H1 (cell line): Measurements from ENCODE around the gene MLF2. TPM values are rescaled to one million over a fixed set of nuclear protein-coding genes. Genes with fewer than 3 reads are reported as not detected.

Source experiments
- CTCF ChIA-PET: fragments of 300-600 bp; sonication (Branson Sonifier 250); formaldehyde crosslinking; loops from one replicate; lab custom pipeline; 2021; ENCODE audit not compliant: partially characterized antibody; lab: Charles Lee
- POLR2A ChIA-PET: fragments of 300-600 bp; sonication (Branson Sonifier 250); formaldehyde crosslinking; loops from one replicate; lab custom pipeline; 2021; ENCODE audit warnings: inconsistent platforms; ENCODE audit not compliant: partially characterized antibody; lab: Charles Lee
- DNase-seq, 2 experiments: peaks; one replicate each; pipeline versions ENCODE4 v3.0.0 to v3.0.0-alpha.2; 2010 to 2022; ENCODE audit warnings: low spot score in 2 of 2, low read depth in 1 of 2, mixed read lengths in 1 of 2
- FAIRE-seq: peaks from 2 replicates; lab custom pipeline; 2011; peaks lifted over from hg19 to GRCh38; lab: Jason Lieb, UNC
- H2AFZ ChIP-seq: 2 replicates; pipeline ENCODE4 v1.8.1; 2012; ENCODE audit warnings: low read length, inconsistent platforms
- H2AK5ac ChIP-seq: 2 replicates; pipeline ENCODE4 v1.6.1; 2013; ENCODE audit warnings: low read depth, low read length
- H2BK120ac ChIP-seq: replicated peaks from 2 replicates; pipeline ENCODE3; 2013; ENCODE audit warnings: low read depth, low read length, inconsistent platforms
- H2BK12ac ChIP-seq: 2 replicates; pipeline ENCODE4 v1.6.1; 2013; ENCODE audit warnings: low read depth, low read length
- H2BK15ac ChIP-seq: 2 replicates; pipeline ENCODE4 v1.6.1; 2013; ENCODE audit warnings: low read length
- H2BK20ac ChIP-seq: 2 replicates; pipeline ENCODE4 v1.6.1; 2013; ENCODE audit warnings: low read length
- H2BK5ac ChIP-seq: 2 replicates; pipeline ENCODE4 v1.6.1; 2013; ENCODE audit warnings: low read depth, low read length
- H3K14ac ChIP-seq: 2 replicates; pipeline ENCODE4 v1.6.1; 2013; ENCODE audit warnings: inconsistent platforms; ENCODE audit not compliant: insufficient read length
- H3K18ac ChIP-seq: 2 replicates; pipeline ENCODE4 v1.6.1; 2013; ENCODE audit warnings: low read length; ENCODE audit errors: extremely low read depth
- H3K23ac ChIP-seq: 2 replicates; pipeline ENCODE4 v1.6.1; 2013; ENCODE audit warnings: inconsistent platforms; ENCODE audit not compliant: insufficient read length
- H3K23me2 ChIP-seq: 2 replicates; pipeline ENCODE4 v1.6.1; 2013; ENCODE audit warnings: low read depth, low read length
- H3K27ac ChIP-seq: 2 replicates; pipeline ENCODE4 v1.6.1; 2011; ENCODE audit warnings: low read depth, low read length, inconsistent platforms
- H3K27me3 ChIP-seq, 4 experiments: replicated peaks in 1 of 4; 1 replicate in 1 of 4; 2 replicates in 3 of 4; pipeline versions ENCODE4 v1.6.1 to v1.8.1; 2011 to 2013; ENCODE audit warnings: low read length in 3 of 4, mild to moderate bottlenecking in 3 of 4, inconsistent platforms in 2 of 4, mixed read lengths in 2 of 4, moderate library complexity in 1 of 4; ENCODE audit not compliant: control insufficient read depth in 3 of 4, insufficient read depth in 3 of 4; ENCODE audit errors: extremely low read depth in 1 of 4
- H3K36me3 ChIP-seq, 4 experiments: 2 replicates each; pipeline versions ENCODE4 v1.6.1 to v1.8.1; 2011 to 2013; ENCODE audit warnings: mild to moderate bottlenecking in 4 of 4, low read length in 3 of 4, moderate library complexity in 2 of 4, control low read depth in 1 of 4, inconsistent platforms in 1 of 4; ENCODE audit not compliant: insufficient read depth in 4 of 4, control insufficient read depth in 2 of 4
- H3K4ac ChIP-seq: replicated peaks from 2 replicates; pipeline ENCODE3; 2013; ENCODE audit warnings: low read length, low read depth, mixed read lengths, inconsistent platforms; ENCODE audit not compliant: insufficient read length
- H3K4me1 ChIP-seq, 4 experiments: replicated peaks in 1 of 4; 1 replicate in 1 of 4; 2 replicates in 3 of 4; pipeline versions ENCODE4 v1.6.1 to v1.8.1; 2011 to 2013; ENCODE audit warnings: low read length in 3 of 4, inconsistent platforms in 2 of 4, mixed read lengths in 1 of 4; ENCODE audit not compliant: insufficient read depth in 4 of 4, control insufficient read depth in 3 of 4
- H3K4me2 ChIP-seq, 2 experiments: 2 replicates each; pipeline versions ENCODE4 v1.6.1 to v1.8.1; 2011 to 2013; ENCODE audit warnings: low read depth in 2 of 2, low read length in 2 of 2, control low read depth in 1 of 2, inconsistent platforms in 1 of 2, mild to moderate bottlenecking in 1 of 2; ENCODE audit not compliant: insufficient read depth in 1 of 2
- H3K4me3 ChIP-seq, 4 experiments: fragments of 200-600, 300-600 bp in 1 of 4; sonication (generic), shearing (Covaris generic), sonication (Bioruptor Twin) in 1 of 4; 2 replicates each; pipeline versions ENCODE4 v1.5.1 to v1.8.1; 2011 to 2016; ENCODE audit warnings: low read length in 4 of 4, low read depth in 3 of 4, control low read depth in 2 of 4, inconsistent platforms in 2 of 4, mild to moderate bottlenecking in 2 of 4, mixed read lengths in 1 of 4, moderate library complexity in 1 of 4; ENCODE audit not compliant: insufficient read depth in 2 of 4; ENCODE audit errors: extremely low read depth in 1 of 4
- H3K56ac ChIP-seq: replicated peaks from 2 replicates; pipeline ENCODE3; 2013; ENCODE audit warnings: low read depth, mild to moderate bottlenecking, mixed read lengths, low read length, inconsistent platforms; ENCODE audit not compliant: insufficient read length
- H3K79me1 ChIP-seq: 2 replicates; pipeline ENCODE4 v1.6.1; 2013; ENCODE audit warnings: low read depth, low read length, control low read depth
- H3K79me2 ChIP-seq, 2 experiments: 2 replicates each; pipeline versions ENCODE4 v1.6.1 to v1.8.1; 2012 to 2013; ENCODE audit warnings: low read length in 2 of 2, mild to moderate bottlenecking in 2 of 2, inconsistent platforms in 1 of 2; ENCODE audit not compliant: insufficient read depth in 2 of 2, control insufficient read depth in 1 of 2
- H3K9ac ChIP-seq, 4 experiments: replicated peaks in 1 of 4; 1 replicate in 1 of 4; 2 replicates in 3 of 4; pipeline versions ENCODE4 v1.6.1 to v1.8.1; 2011 to 2013; ENCODE audit warnings: low read depth in 3 of 4, low read length in 3 of 4, control low read depth in 2 of 4, mild to moderate bottlenecking in 2 of 4, moderate library complexity in 2 of 4, inconsistent platforms in 1 of 4; ENCODE audit errors: extremely low read depth in 1 of 4
- H3K9me3 ChIP-seq, 2 experiments: 2 replicates each; pipeline versions ENCODE4 v1.6.1 to v1.8.1; 2012 to 2013; ENCODE audit warnings: mild to moderate bottlenecking in 2 of 2, moderate library complexity in 2 of 2, control low read depth in 1 of 2, inconsistent platforms in 1 of 2, low read depth in 1 of 2, low read length in 1 of 2, mixed read lengths in 1 of 2; ENCODE audit not compliant: insufficient read depth in 2 of 2
- H4K20me1 ChIP-seq, 2 experiments: replicated peaks in 1 of 2; 2 replicates each; pipeline versions ENCODE3 to v1.8.1; 2011 to 2013; ENCODE audit warnings: inconsistent platforms in 2 of 2, low read length in 2 of 2, mild to moderate bottlenecking in 1 of 2; ENCODE audit not compliant: insufficient read depth in 2 of 2, control insufficient read depth in 1 of 2
- H4K5ac ChIP-seq: 2 replicates; pipeline ENCODE4 v1.6.1; 2013; ENCODE audit warnings: low read length, low read depth, mixed read lengths, inconsistent platforms; ENCODE audit not compliant: insufficient read length
- H4K8ac ChIP-seq: 2 replicates; pipeline ENCODE4 v1.8.0; 2013; ENCODE audit warnings: mild to moderate bottlenecking, moderate library complexity, low read length, inconsistent platforms; ENCODE audit not compliant: insufficient read depth; ENCODE audit errors: extremely low read depth
- H4K91ac ChIP-seq: replicated peaks from 2 replicates; pipeline ENCODE3; 2013; ENCODE audit warnings: low read length, mixed read lengths, inconsistent platforms; ENCODE audit not compliant: insufficient read length
- EZH2 ChIP-seq: fragments of 200-600 bp; sonication (generic); IDR thresholded peaks from 2 replicates; pipeline ENCODE4 v1.7.1; 2012; ENCODE audit warnings: low read depth, mild to moderate bottlenecking, moderate library complexity, low read length, inconsistent platforms; ENCODE audit not compliant: severe bottlenecking
- KDM4A ChIP-seq: IDR thresholded peaks from one replicate; pipeline ENCODE4 v1.7.1; 2012; ENCODE audit warnings: low read depth, mild to moderate bottlenecking, moderate library complexity, low read length, inconsistent platforms; ENCODE audit not compliant: severe bottlenecking
- NRF1 ChIP-seq: IDR thresholded peaks from 2 replicates; pipeline ENCODE4 v1.6.1; 2011; ENCODE audit warnings: mild to moderate bottlenecking, low read depth, low read length, improper control_type of control experiment
- RBBP5 ChIP-seq: IDR thresholded peaks from 2 replicates; pipeline ENCODE4 v1.7.1; 2012; ENCODE audit warnings: low read depth, mild to moderate bottlenecking, inconsistent platforms, low read length, moderate library complexity, borderline replicate concordance
- SUZ12 ChIP-seq: fragments of 200-600 bp; sonication (generic); IDR thresholded peaks from 2 replicates; pipeline ENCODE4 v1.6.1; 2012; ENCODE audit warnings: mild to moderate bottlenecking, inconsistent platforms, low read length, moderate library complexity, mixed read lengths
- YY1 ChIP-seq: IDR thresholded peaks from 2 replicates; pipeline ENCODE4 v1.6.1; 2011; ENCODE audit warnings: low read depth, mild to moderate bottlenecking, low read length
- WGBS, 2 experiments: shearing (Covaris generic) in 1 of 2; methylation state at CpG; one replicate each; pipeline versions ENCODE4 v1.1.6 to v1.1.7; 2013 to 2015; ENCODE audit warnings: low lambda C conversion rate in 2 of 2, mixed read lengths in 2 of 2, inconsistent platforms in 1 of 2, low coverage in 1 of 2, missing lambda C conversion rate in 1 of 2; ENCODE audit not compliant: insufficient replicate concordance in 2 of 2, insufficient coverage in 1 of 2, insufficient read length in 1 of 2; ENCODE audit errors: extremely low coverage in 1 of 2, missing lambda C conversion rate in 1 of 2; 5-methylcytosine and 5-hydroxymethylcytosine counted together
- polyA plus RNA-seq, 7 experiments: library from polyadenylated mRNA; depleted of rRNA in 3 of 7; stranded (reverse) in 5 of 7; unstranded in 2 of 7; fragments of >200 nt in 5 of 7; fragments of 200-250 nt in 2 of 7; gene quantifications; 1 replicate in 5 of 7; 2 replicates in 1 of 7; 4 replicates in 1 of 7; pipeline versions ENCODE4 v1.2.1 to v1.2.3, GENCODE V29; 2011 to 2013; ENCODE audit warnings: missing spikeins in 2 of 7, mixed read lengths in 2 of 7
- total RNA-seq: library from RNA; stranded (reverse); fragmentation: NEBNext Ultra II Directional; extraction: Animal tissue kit (Norgen Biotek cat#: 25700); gene quantifications from 2 replicates; pipeline ENCODE4 v1.2.1, GENCODE V29; 2021
- TF ChIP-seq, protein P1 (sequence below): IDR thresholded peaks from 2 replicates; pipeline ENCODE4 v1.6.1; 2012; ENCODE audit warnings: inconsistent platforms

The MLF2 gene
- total and polyA plus RNA-seq, 2 of the 8 experiments (the other 6 are each of a cell fraction or from before 2014, with no cell fraction given) = 229 to 401 TPM

DNA sequence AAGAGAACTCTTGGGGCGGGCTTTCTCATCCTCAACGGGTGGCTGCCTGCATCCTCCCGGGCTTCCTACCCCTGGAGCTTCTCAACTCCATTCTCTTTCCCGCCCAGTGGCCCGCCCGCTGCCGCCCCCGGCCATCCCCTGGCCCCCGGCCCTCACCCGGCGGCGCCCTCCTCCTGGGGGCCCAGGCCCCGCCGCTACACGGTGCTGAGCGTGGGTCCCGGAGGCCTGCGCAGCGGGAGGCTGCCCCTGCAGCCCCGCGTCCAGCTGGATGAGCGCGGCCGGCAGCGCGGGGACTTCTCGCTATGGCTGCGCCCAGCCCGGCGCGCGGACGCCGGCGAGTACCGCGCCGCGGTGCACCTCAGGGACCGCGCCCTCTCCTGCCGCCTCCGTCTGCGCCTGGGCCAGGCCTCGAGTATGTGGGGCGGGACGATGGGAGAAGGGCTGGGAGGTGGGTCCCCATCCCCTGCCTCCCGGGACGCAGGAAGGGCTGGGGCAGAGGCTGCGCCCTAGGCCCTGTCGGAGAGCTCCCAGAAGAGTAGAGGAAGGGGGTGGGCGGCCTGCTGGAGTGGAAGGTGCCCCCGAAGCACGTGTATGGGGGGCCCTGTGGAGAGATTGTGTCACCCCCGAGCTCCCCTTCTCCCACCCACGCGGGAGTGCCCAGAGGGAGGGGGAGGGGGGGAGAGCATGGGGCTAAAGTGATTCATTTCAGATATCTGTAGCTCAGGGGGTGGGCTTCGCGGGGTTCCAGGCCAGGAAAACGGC lies 20.8 kb upstream of the MLF2 start:
- Histone ChIP-seq H2BK15ac (0 out of 2 replicates have a peak overlapping the region, but pooled peaks have one; percentile 99), H2BK120ac (no peak overlapping the region), H3K36me3 (peaks cover 0 to 23% (median 5%) of the 10 kb centered on the region in 4 experiments; a peak in 6 of 8 replicates), H3K27me3 (peaks cover 0 to 36% (median 26%) of the 10 kb centered on the region in 4 experiments; a peak in 5 of 7 replicates), H4K5ac (no peak overlapping the region), H3K56ac (no peak overlapping the region), H3K18ac (peak overlapping the region; percentile 48), H2AFZ (no peak overlapping the region), H3K4me1 (peaks cover 8 to 39% (median 30%) of the 10 kb centered on the region in 4 experiments), H2AK5ac (no peak overlapping the region), H3K9me3 (no peaks in the 10 kb centered on the region), H3K4me3 (peak overlapping the region; percentile 5 to 60 (median 31)), H3K79me1 (no peaks in the 10 kb centered on the region), H3K14ac (no peak overlapping the region), H4K91ac (no peak overlapping the region), H2BK5ac (no peak overlapping the region), H2BK12ac (0 out of 2 replicates have a peak overlapping the region, but pooled peaks have one; percentile 27), H3K27ac (no peak overlapping the region), H3K9ac (no peak overlapping the region; a peak in 2 of 7 replicates), H2BK20ac (no peak overlapping the region), H3K4me2 (peak overlapping the region; percentile 83 to 85), H4K20me1 (peaks cover 3 to 12% of the 10 kb centered on the region in 2 experiments), H3K79me2 (peaks cover 0 to 7% of the 10 kb centered on the region in 2 experiments; a peak in 1 of 4 replicates), H3K23ac (no peak overlapping the region), H3K23me2 (peaks cover 15% of the 10 kb centered on the region), H3K4ac (no peak overlapping the region), H4K8ac (peak overlapping the region; percentile 72; the same call in 1 of the 2 replicates)
- no peak for FAIRE-seq
- TF ChIP-seq KDM4A = peak; percentile 59
- TF ChIP-seq YY1 = 0 out of 2 replicates have a peak, but pooled peaks have one; percentile 21
- 0 out of 2 replicates have a peak, but pooled peaks have one; percentile 47 for TF ChIP-seq SUZ12
- TF ChIP-seq RBBP5 = 0 out of 2 replicates have a peak, but pooled peaks have one; percentile 52
- TF ChIP-seq NRF1 = no peak
- TF ChIP-seq EZH2 = peak; percentile 70
- TF ChIP-seq, protein P1, sequence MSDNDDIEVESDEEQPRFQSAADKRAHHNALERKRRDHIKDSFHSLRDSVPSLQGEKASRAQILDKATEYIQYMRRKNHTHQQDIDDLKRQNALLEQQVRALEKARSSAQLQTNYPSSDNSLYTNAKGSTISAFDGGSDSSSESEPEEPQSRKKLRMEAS = no peak
- WGBS, 2 experiments = 13% methylated on average over 30 of the region's 60 CpGs; no CpG with 5 or more reads in 1 of the 2 experiments
- ChIA-PET CTCF (interaction anchor here (0.6 to 29.6 kb wide), 10 partner anchors 8 to 155 kb away, joined by 3 to 532 read pairs (median 4); partner anchors contain the start of genes GNB3, GPR162, MLF2 and P3H3), POLR2A (interaction anchor here (0.7 to 11.6 kb wide), 21 partner anchors 6 to 240 kb away, joined by 3 to 151 read pairs (median 3); partner anchors contain the start of genes CDCA3, GAPDH, GPR162 and MLF2)
- no peak for DNase-seq
